Naive thymus-derived CD8-positive, alpha-beta T cell (primary cell): ENCODE results near the gene TAGAP. TPM values are rescaled to one million over a fixed set of nuclear protein-coding genes. Genes with fewer than 3 reads are reported as not detected.

Experiments
- ATAC-seq, 2 donors: fragments of 150-1000 bp; cut with Tn5 transposase in 1 of 2; sonication (Bioruptor Pico), chemical (Tn5 transposase) in 1 of 2; 1 replicate in 1 of 2; 2 replicates in 1 of 2; pipeline ENCODE4 v1.10.0; 2021; ENCODE audit warnings: mild to moderate bottlenecking in 2 of 2, moderate library complexity in 2 of 2
- POLR2A ChIA-PET: fragments of 350-600 bp; sonication (Branson Sonifier 250); formaldehyde crosslinking; loops from one replicate; lab custom pipeline; 2021; ENCODE audit warnings: antibody characterized with exemption; lab: Charles Lee
- DNase-seq, 10 donors: peaks; one replicate each; pipeline versions ENCODE4 v3.0.0 to v3.0.0-alpha.2; 2020 to 2022
- H3K27ac Mint-ChIP-seq, 10 donors: one replicate each; pipeline ENCODE4 v1.8.0; 2020 to 2022; ENCODE audit warnings: mild to moderate bottlenecking in 10 of 10, mixed read lengths in 10 of 10, moderate library complexity in 4 of 10, inconsistent platforms in 1 of 10
- H3K27me3 Mint-ChIP-seq, 5 donors: one replicate each; pipeline ENCODE4 v1.8.0; 2021 to 2022; ENCODE audit warnings: mixed read lengths in 5 of 5
- H3K36me3 Mint-ChIP-seq, 3 donors: one replicate each; pipeline ENCODE4 v1.8.0; 2020 to 2022; ENCODE audit warnings: mixed read lengths in 3 of 3, mild to moderate bottlenecking in 2 of 3, inconsistent platforms in 1 of 3
- H3K4me1 Mint-ChIP-seq, 4 donors: one replicate each; pipeline ENCODE4 v1.8.0; 2021 to 2022; ENCODE audit warnings: mixed read lengths in 4 of 4
- H3K4me3 Mint-ChIP-seq, 10 donors: one replicate each; pipeline ENCODE4 v1.8.0; 2020 to 2022; ENCODE audit warnings: mild to moderate bottlenecking in 10 of 10, mixed read lengths in 10 of 10, moderate library complexity in 6 of 10, inconsistent platforms in 1 of 10
- H3K9me3 Mint-ChIP-seq, 9 donors: one replicate each; pipeline ENCODE4 v1.8.0; 2020 to 2022; ENCODE audit warnings: mixed read lengths in 9 of 9, mild to moderate bottlenecking in 3 of 9, inconsistent platforms in 1 of 9, moderate library complexity in 1 of 9
- polyA plus RNA-seq, 3 donors: library from polyadenylated mRNA; unstranded; fragments of 300-500 nt; fragmentation: Illumina TruSeq; gene quantifications; one replicate each; pipeline ENCODE4 v1.2.3, GENCODE V29; 2021
- total RNA-seq, 8 experiments: library from RNA in 2 of 8; stranded (reverse) in 2 of 8; gene quantifications; one replicate each; pipeline ENCODE4 v1.2.3 and lab custom pipeline; 2021 to 2026

The TAGAP gene
- total and polyA plus RNA-seq, 5 experiments from 2014 or later, result 54.5 to 111 (median 97.4) TPM

GRCh38 chr6:159056899-159057298 is 12.1 kb upstream of the TAGAP start:
- no peaks in the 10 kb centered on the region for H3K27me3 Mint-ChIP-seq
- H3K36me3 Mint-ChIP-seq, result no peaks in the 10 kb centered on the region
- ATAC-seq (peak; percentile 29 to 35), DNase-seq (no peak)
- POLR2A ChIA-PET, result interaction anchor here (0.7 to 10.7 kb wide), 5 partner anchors 14 to 47 kb away, joined by 3 to 135 read pairs (median 5); partner anchors contain the start of gene TAGAP
- H3K9me3 Mint-ChIP-seq, result peaks cover 0 to 3% (median 0%) of the 10 kb centered on the region in 9 donors
- peak overlapping the region in 8 of 10 donors; percentile 7 to 71 (median 26) for H3K4me3 Mint-ChIP-seq
- H3K27ac Mint-ChIP-seq, result peak overlapping the region in 9 of 10 donors; percentile 49 to 88 (median 71)
- peaks cover 22 to 98% (median 73%) of the 10 kb centered on the region in 4 donors for H3K4me1 Mint-ChIP-seq

- ATAC-seq, result no peak
- H3K27me3 Mint-ChIP-seq, result no peaks in the 10 kb centered on the region
- H3K36me3 Mint-ChIP-seq, result no peaks in the 10 kb centered on the region
- DNase-seq, result no peak
- POLR2A ChIA-PET, result interaction anchor here (0.6 to 10.7 kb wide), 6 partner anchors 14 to 48 kb away, joined by 3 to 135 read pairs (median 4); partner anchors contain the start of gene TAGAP
- H3K27ac Mint-ChIP-seq, result peak overlapping the region in 9 of 10 donors; percentile 13 to 88 (median 71)
- H3K9me3 Mint-ChIP-seq, result peaks cover 0 to 1% (median 0%) of the 10 kb centered on the region in 9 donors
- peak overlapping the region in 9 of 10 donors; percentile 20 to 71 (median 55) for H3K4me3 Mint-ChIP-seq
- H3K4me1 Mint-ChIP-seq, result peaks cover 20 to 94% (median 69%) of the 10 kb centered on the region in 4 donors
Observed at GRCh38 chr6:159056432-159056831, 11.6 kb upstream of the TAGAP start.

GRCh38 chr6:159056003-159056402 is 11.2 kb upstream of the TAGAP start:
- Mint-ChIP-seq H3K9me3 (no peaks in the 10 kb centered on the region), H3K4me3 (peak overlapping the region in 9 of 10 donors; percentile 20 to 71 (median 55)), H3K4me1 (peaks cover 20 to 90% (median 64%) of the 10 kb centered on the region in 4 donors), H3K36me3 (no peaks in the 10 kb centered on the region), H3K27ac (peak overlapping the region; percentile 28 to 89 (median 72)), H3K27me3 (no peaks in the 10 kb centered on the region)
- POLR2A ChIA-PET, result interaction anchor here (0.6 to 10.7 kb wide), 3 partner anchors 14 to 39 kb away, joined by 4 to 135 read pairs (median 4); partner anchors contain the start of gene TAGAP
- ATAC-seq, result peak; percentile 22 to 40
- no peak for DNase-seq

- Mint-ChIP-seq H3K9me3 (no peaks in the 10 kb centered on the region), H3K27ac (peak overlapping the region in 7 of 10 donors; percentile 15 to 79 (median 52))
- peak; percentile 29 to 41 for ATAC-seq
Observed at GRCh38 chr6:159053781-159054398, 9.1 kb upstream of the TAGAP start.

GRCh38 chr6:159052720-159053119 is 7.9 kb upstream of the TAGAP start:
- DNase-seq, result no peak
- no peak overlapping the region for H3K27ac Mint-ChIP-seq
- no peak for ATAC-seq
- H3K4me1 Mint-ChIP-seq, result peaks cover 20 to 62% (median 45%) of the 10 kb centered on the region in 4 donors
- no peak overlapping the region for H3K4me3 Mint-ChIP-seq
- H3K36me3 Mint-ChIP-seq, result no peaks in the 10 kb centered on the region
- POLR2A ChIA-PET, result interaction anchor here (1.2 to 3.3 kb wide), 6 partner anchors 8 to 47 kb away, joined by 3 to 21 read pairs (median 8); partner anchors contain the start of gene TAGAP
- H3K9me3 Mint-ChIP-seq, result no peaks in the 10 kb centered on the region
- no peaks in the 10 kb centered on the region for H3K27me3 Mint-ChIP-seq

More at GRCh38 chr6:159053781-159054398, 9.1 kb upstream of the TAGAP start:
- no peak for DNase-seq
- POLR2A ChIA-PET, result interaction anchor here (0.7 to 3.3 kb wide), 6 partner anchors 7 to 68 kb away, joined by 3 to 21 read pairs (median 8); partner anchors contain the start of gene TAGAP
- Mint-ChIP-seq H3K36me3 (no peaks in the 10 kb centered on the region), H3K4me3 (peak overlapping the region in 3 of 10 donors; percentile 3 to 65 (median 28)), H3K4me1 (peaks cover 18 to 68% (median 44%) of the 10 kb centered on the region in 4 donors), H3K27me3 (no peaks in the 10 kb centered on the region)

- Mint-ChIP-seq H3K36me3 (peaks cover 3 to 12% (median 12%) of the 10 kb centered on the region in 3 donors), H3K27ac (peak overlapping the region in 8 of 10 donors; percentile 38 to 75 (median 56)), H3K9me3 (no peaks in the 10 kb centered on the region), H3K27me3 (no peaks in the 10 kb centered on the region), H3K4me3 (peak overlapping the region in 2 of 10 donors; percentile 9 to 20), H3K4me1 (peaks cover 15 to 34% (median 28%) of the 10 kb centered on the region in 4 donors)
- ATAC-seq (no peak), DNase-seq (no peak)
- POLR2A ChIA-PET, result interaction anchor here (0.7 kb wide), 1 partner anchor 48 kb away, joined by 3 read pairs; the partner anchor contains the start of gene RSPH3
Observed at GRCh38 chr6:159047891-159048685, 3.3 kb upstream of the TAGAP start.

GRCh38 chr6:159045801-159046200 is 1.0 kb upstream of the TAGAP start:
- no peak for DNase-seq
- H3K4me1 Mint-ChIP-seq, result peaks cover 30 to 51% (median 46%) of the 10 kb centered on the region in 4 donors

GRCh38 chr6:159043947-159044346 is 844 bp downstream of the TAGAP start:
- Mint-ChIP-seq H3K27ac (peak overlapping the region; percentile 90 to 100 (median 98)), H3K9me3 (no peaks in the 10 kb centered on the region), H3K4me3 (peak overlapping the region; percentile 92 to 100 (median 98)), H3K36me3 (peaks cover 17 to 54% (median 51%) of the 10 kb centered on the region in 3 donors), H3K27me3 (no peaks in the 10 kb centered on the region), H3K4me1 (peaks cover 31 to 70% (median 62%) of the 10 kb centered on the region in 4 donors)
- POLR2A ChIA-PET, result interaction anchor here (0.6 to 7.9 kb wide), 17 partner anchors 10 to 175 kb away, joined by 3 to 183 read pairs (median 6); no protein-coding TSS in a partner anchor
- DNase-seq, result peak in 1 of 10 donors; percentile 38
- ATAC-seq, result no peak

More at GRCh38 chr6:159045801-159046200, 1.0 kb upstream of the TAGAP start:
- Mint-ChIP-seq H3K27ac (peak overlapping the region; percentile 90 to 100 (median 98)), H3K27me3 (no peaks in the 10 kb centered on the region), H3K4me3 (peak overlapping the region in 7 of 10 donors; percentile 77 to 100 (median 98)), H3K9me3 (no peaks in the 10 kb centered on the region), H3K36me3 (peaks cover 17 to 35% (median 35%) of the 10 kb centered on the region in 3 donors)
- POLR2A ChIA-PET, result interaction anchor here (1.7 to 7.9 kb wide), 3 partner anchors 15 to 59 kb away, joined by 6 to 183 read pairs (median 135); no protein-coding TSS in a partner anchor
- ATAC-seq, result no peak

GRCh38 chr6:159043251-159043650 is 1.5 kb downstream of the TAGAP start:
- H3K36me3 Mint-ChIP-seq, result peaks cover 17 to 61% (median 54%) of the 10 kb centered on the region in 3 donors
- DNase-seq, result peak in 7 of 10 donors; percentile 33 to 79 (median 65)

GRCh38 chr6:159042826-159043181 is 2.0 kb downstream of the TAGAP start:
- peaks cover 17 to 65% (median 57%) of the 10 kb centered on the region in 3 donors for H3K36me3 Mint-ChIP-seq
- POLR2A ChIA-PET, result interaction anchor here (0.6 to 7.9 kb wide), 11 partner anchors 18 to 131 kb away, joined by 3 to 183 read pairs (median 12); partner anchors contain the start of gene RSPH3
- peak overlapping the region; percentile 90 to 100 (median 98) for H3K27ac Mint-ChIP-seq
- peak overlapping the region; percentile 92 to 100 (median 98) for H3K4me3 Mint-ChIP-seq
- H3K4me1 Mint-ChIP-seq, result peaks cover 32 to 69% (median 69%) of the 10 kb centered on the region in 4 donors
- no peaks in the 10 kb centered on the region for H3K9me3 Mint-ChIP-seq
- ATAC-seq (no peak), DNase-seq (no peak)
- H3K27me3 Mint-ChIP-seq, result no peaks in the 10 kb centered on the region

More at GRCh38 chr6:159043251-159043650, 1.5 kb downstream of the TAGAP start:
- Mint-ChIP-seq H3K4me1 (peaks cover 33 to 71% (median 68%) of the 10 kb centered on the region in 4 donors), H3K9me3 (no peaks in the 10 kb centered on the region), H3K4me3 (peak overlapping the region; percentile 92 to 100 (median 98)), H3K27ac (peak overlapping the region; percentile 90 to 100 (median 98)), H3K27me3 (no peaks in the 10 kb centered on the region)
- POLR2A ChIA-PET, result interaction anchor here (0.6 to 7.9 kb wide), 13 partner anchors 18 to 174 kb away, joined by 3 to 183 read pairs (median 6); no protein-coding TSS in a partner anchor
- ATAC-seq, result peak; percentile 38 to 43

GRCh38 chr6:159042003-159042825 is 2.6 kb downstream of the TAGAP start:
- Mint-ChIP-seq H3K4me1 (peaks cover 29 to 69% (median 69%) of the 10 kb centered on the region in 4 donors), H3K27me3 (no peaks in the 10 kb centered on the region), H3K4me3 (peak overlapping the region; percentile 92 to 100 (median 98)), H3K36me3 (peaks cover 17 to 71% (median 62%) of the 10 kb centered on the region in 3 donors), H3K9me3 (no peaks in the 10 kb centered on the region), H3K27ac (peak overlapping the region; percentile 90 to 100 (median 98))
- ATAC-seq (peak; percentile 45 to 61), DNase-seq (peak; percentile 36 to 91 (median 79))
- POLR2A ChIA-PET, result interaction anchor here (0.7 to 7.9 kb wide), 11 partner anchors 19 to 85 kb away, joined by 3 to 183 read pairs (median 12); partner anchors contain the start of gene RSPH3
